ENCODE results near the gene UNC5CL.

The UNC5CL gene

DNA sequence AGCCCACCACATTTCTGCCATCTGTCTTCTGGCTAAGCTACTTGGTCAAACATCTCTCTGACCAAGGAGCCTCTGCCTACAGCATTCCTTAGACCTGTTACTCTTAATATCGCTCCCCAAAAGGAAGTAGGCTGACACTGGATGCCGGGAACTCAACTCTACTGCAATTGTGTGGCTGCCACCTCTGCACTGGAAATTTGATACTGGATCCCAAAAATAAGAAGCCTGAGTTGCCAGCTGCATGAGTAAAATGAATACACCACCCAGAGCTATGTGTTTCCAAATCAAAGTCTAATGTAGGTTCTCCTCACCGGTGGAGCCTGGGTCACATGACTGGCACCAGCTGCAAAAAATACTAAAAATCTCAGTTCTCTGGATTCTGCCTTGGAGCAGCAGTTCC is 36.9 kb downstream of the UNC5CL start:
- H3K4me3 ChIP-seq (ENCODE audit: control insufficient read depth, low read depth, low read length): no peak overlapping the region
- TF ChIP-seq, protein P1, sequence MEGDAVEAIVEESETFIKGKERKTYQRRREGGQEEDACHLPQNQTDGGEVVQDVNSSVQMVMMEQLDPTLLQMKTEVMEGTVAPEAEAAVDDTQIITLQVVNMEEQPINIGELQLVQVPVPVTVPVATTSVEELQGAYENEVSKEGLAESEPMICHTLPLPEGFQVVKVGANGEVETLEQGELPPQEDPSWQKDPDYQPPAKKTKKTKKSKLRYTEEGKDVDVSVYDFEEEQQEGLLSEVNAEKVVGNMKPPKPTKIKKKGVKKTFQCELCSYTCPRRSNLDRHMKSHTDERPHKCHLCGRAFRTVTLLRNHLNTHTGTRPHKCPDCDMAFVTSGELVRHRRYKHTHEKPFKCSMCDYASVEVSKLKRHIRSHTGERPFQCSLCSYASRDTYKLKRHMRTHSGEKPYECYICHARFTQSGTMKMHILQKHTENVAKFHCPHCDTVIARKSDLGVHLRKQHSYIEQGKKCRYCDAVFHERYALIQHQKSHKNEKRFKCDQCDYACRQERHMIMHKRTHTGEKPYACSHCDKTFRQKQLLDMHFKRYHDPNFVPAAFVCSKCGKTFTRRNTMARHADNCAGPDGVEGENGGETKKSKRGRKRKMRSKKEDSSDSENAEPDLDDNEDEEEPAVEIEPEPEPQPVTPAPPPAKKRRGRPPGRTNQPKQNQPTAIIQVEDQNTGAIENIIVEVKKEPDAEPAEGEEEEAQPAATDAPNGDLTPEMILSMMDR (IDR thresholded peaks at IDR 0.05; ENCODE audit: control insufficient read depth, insufficient read depth, low read depth, low read length, missing control alignments): no peak
- DNase-seq (ENCODE audit: low read depth): no peak

DNA sequence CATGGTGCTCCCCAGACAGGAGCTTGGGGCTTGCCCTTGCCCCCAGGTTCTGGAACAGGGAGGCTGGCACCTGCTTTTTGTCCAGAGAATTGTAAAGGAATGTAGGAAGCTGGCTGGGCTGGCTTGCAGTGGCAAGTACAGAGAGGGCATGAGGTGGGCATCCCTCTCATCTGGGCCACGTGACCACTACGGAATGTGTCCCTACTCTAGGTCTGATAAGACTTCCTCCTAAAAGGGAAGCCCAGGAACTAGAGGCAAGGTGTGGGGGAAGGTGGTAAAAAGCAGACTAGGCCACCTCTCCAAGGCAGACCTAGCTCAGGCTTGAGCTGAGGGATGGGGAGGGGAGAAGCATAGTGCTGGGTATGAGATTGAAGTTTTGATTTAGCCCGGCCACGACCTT is 38.8 kb downstream of the UNC5CL start:
- no peak overlapping the region for H3K4me3 ChIP-seq (ENCODE audit: control insufficient read depth, low read depth, low read length)
- TF ChIP-seq, protein P1 (IDR thresholded peaks at IDR 0.05; ENCODE audit: control insufficient read depth, insufficient read depth, low read depth, low read length, missing control alignments): no peak
- no peak for DNase-seq (ENCODE audit: low read depth)

DNA sequence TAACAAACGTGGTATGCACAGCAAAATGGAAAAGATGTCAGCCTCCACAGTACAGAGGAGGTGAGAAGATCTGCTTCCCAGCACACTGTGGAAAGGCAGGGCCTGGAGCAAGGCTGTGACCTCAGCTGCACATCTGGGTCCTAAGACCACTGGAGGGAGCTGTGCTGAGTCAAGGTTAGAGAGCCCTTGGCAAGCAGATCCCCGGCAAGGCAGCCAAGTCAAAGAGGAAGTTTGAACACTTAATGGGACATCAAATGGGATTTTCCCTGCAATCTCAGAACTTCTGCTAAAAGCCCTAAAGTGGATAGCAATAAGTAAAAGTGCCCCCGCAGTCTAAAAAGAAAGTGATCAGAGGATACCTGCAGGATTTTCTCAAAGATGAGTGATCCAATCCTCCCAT is 39.5 kb downstream of the UNC5CL start:
- TF ChIP-seq, protein P1 (IDR thresholded peaks at IDR 0.05; ENCODE audit: control insufficient read depth, insufficient read depth, low read depth, low read length, missing control alignments): peak; percentile 49
- no peak for DNase-seq (ENCODE audit: low read depth)
- H3K4me3 ChIP-seq (ENCODE audit: control insufficient read depth, low read depth, low read length): no peak overlapping the region

DNA sequence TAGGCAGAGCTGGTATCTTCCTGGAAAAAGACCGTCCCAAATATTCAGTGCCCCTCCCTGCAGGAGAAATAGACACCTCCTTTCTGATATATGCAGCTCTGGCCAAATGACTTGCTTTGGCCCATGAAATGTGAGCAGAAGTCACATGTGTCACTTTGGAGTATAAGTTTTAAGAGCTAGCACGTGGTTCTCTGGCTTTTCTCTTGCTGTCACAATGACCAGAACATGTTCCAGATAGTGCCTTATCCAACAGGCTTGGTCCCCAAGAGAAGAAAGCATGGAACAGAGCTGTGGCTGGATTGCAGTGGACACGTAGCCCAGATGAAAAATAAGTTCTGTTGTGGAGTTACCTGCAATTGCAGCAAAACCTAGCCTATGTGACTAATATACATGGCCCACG is 40.4 kb downstream of the UNC5CL start:
- TF ChIP-seq, protein P1 (IDR thresholded peaks at IDR 0.05; ENCODE audit: control insufficient read depth, insufficient read depth, low read depth, low read length, missing control alignments): no peak
- no peak for DNase-seq (ENCODE audit: low read depth)
- H3K4me3 ChIP-seq (ENCODE audit: control insufficient read depth, low read depth, low read length): no peak overlapping the region

DNA sequence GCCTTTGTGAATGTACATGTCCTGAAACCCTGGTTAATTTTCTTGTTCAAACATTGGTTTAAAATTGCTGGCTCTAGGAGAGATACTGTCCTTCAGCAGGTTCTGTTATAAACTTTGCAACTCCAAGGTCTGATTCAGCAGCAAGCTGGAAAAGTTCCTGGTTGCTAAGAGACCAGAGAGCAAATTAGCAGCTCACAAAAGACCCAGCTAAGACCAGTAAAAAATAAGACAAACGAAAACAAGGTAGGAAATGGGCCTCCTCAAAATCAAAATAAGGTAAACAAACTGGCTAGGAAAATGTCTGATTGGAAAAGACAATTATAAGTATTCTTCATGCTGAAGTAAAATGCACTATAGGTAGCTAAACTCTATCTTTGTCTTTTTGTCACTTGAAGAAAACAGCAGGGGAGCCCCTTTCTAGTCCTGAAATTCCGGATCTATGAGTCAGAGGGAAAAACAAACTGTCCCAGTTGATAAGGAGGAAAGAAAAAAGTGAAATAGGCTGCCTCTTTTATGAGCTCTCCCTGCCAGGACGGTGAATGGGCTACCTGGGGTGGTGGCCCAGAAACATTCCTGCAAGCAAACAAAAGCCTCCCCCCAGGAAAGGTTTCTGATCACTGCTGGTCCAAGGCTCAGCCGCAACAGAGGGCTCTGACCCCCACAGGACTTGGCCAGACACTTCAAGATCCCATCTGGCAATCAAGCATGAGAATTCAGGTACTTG is 41.6 kb downstream of the UNC5CL start:
- TF ChIP-seq, protein P1 (IDR thresholded peaks at IDR 0.05; ENCODE audit: control insufficient read depth, insufficient read depth, low read depth, low read length, missing control alignments): no peak
- no peak overlapping the region for H3K4me3 ChIP-seq (ENCODE audit: control insufficient read depth, low read depth, low read length)
- DNase-seq (ENCODE audit: low read depth): peak; percentile 20

DNA sequence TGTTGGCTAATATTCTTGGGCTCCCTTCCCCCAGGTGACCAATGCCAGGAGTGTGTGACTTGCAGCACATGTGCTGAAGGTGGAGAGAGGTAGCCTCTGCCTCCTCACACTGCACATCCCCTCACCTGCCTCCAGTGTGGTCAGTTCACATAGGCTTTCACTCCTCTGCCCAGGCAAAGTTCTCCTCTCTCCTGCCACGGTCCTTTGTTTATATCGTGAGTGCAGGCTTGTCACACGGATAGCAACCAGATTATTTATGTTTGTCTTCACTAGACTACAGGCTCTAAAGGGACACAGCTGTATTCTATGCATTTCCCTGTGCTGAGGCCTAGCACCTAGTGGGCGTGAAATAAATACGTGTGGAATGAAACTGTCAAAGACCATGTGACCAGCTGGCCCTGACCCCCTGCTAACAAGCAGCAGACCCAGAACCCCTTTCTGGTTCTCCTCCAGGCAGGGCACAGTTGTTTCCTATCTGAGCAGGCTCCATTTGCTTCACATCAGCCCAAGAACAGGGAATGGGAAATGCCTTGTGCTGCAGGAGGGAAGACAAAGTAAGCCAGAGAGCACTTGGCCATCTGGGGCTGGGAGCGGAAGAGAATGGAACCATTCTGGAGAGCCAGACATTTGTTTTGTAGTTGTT is 42.3 kb downstream of the UNC5CL start:
- H3K4me3 ChIP-seq (ENCODE audit: control insufficient read depth, low read depth, low read length): no peak overlapping the region
- no peak for DNase-seq (ENCODE audit: low read depth)
- TF ChIP-seq, protein P1 (IDR thresholded peaks at IDR 0.05; ENCODE audit: control insufficient read depth, insufficient read depth, low read depth, low read length, missing control alignments): no peak

Measured in AG09309 (cell line).